ENCODE measurements around the gene CCNB1IP1. TPM values are rescaled to one million over a fixed set of nuclear protein-coding genes. Genes with fewer than 3 reads are reported as not detected.
"Not testable (repeated sequence)": the region's sequence is repeated elsewhere in the genome, so short reads cannot be mapped to it uniquely, and the experiment has no call there.

Gene CCNB1IP1, protein sequence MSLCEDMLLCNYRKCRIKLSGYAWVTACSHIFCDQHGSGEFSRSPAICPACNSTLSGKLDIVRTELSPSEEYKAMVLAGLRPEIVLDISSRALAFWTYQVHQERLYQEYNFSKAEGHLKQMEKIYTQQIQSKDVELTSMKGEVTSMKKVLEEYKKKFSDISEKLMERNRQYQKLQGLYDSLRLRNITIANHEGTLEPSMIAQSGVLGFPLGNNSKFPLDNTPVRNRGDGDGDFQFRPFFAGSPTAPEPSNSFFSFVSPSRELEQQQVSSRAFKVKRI
- total RNA-seq = 27.9 TPM

DNA sequence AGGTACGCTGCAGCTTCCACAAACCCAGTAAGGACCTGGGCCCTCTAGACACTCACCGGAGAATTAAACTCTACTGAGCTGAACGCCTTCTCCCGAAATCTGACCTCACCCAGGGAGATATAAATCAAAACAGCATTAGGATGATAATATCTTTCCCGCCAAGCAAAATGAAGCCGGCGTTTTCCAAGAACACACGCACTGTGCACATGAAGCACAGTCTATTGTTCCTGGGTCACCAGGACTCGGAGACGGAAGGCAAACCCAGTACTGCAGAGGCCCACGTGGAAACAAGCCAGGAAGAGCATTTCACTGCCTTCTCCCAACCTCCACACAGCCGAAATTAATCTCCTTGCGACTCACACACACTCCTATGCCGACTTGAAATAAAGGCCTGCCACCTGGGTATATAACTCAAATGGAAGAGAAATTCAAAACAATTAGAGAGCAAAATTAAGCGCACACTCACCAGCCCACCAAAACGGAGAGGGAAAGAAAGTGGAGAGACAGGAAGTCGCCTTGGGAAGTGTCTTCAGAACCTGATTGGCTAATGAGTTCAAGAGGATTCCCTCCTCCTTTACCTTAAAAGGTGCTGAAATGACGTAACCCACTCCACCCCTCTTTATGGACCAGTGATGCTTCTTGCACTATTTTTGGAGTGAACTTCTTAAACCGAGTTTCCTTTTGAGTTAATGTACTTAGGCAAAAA is at the start of gene CCNB1IP1:
TSS of gene CCNB1IP1 (minus strand) at position 492 of the 706 bp plus-strand sequence. CDS start 16,756 bp downstream, outside the sequence.
- peak; percentile 98 for ATAC-seq

DNA sequence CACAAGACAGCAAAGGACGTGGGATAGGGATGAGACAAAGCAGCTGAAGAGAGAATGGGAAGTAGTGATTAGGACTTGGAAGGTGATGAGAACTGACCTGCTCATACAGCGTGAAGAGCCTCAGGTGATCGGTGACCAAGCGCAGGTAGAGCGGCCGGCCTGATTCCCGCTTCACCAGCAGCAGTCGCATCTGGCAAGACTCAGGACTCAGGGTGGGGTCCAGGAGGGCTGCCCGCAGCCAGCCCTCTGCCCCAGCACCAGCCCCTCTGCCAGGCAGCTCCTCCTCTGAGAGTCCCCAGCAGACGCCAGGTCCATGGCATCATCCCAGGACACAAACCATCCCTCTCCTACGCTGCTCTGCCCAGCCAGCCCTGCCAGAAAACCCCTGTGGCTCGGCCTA is 49.4 kb upstream of the CCNB1IP1 start:
- ATAC-seq = no peak

DNA sequence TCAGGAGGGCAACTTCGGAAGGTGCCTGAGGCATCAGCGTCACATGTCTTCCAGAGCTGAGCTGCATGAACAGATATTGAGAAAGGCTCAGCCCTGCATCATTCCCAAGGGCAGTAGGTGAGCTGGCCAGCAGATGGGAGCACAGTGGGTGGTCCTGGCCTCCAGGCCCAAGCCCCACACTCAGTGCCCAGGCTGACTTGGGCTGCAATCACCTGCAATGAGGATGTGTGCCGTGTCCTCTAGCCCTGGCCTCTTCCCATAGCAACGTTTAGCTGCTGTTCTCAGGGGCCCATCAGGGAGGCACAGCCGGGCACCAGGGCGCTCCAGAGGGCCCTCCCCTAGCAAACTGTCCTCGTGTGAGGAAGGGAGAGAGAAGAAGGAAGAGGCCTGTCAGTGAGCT is 48.3 kb upstream of the CCNB1IP1 start:
- ATAC-seq = no peak

DNA sequence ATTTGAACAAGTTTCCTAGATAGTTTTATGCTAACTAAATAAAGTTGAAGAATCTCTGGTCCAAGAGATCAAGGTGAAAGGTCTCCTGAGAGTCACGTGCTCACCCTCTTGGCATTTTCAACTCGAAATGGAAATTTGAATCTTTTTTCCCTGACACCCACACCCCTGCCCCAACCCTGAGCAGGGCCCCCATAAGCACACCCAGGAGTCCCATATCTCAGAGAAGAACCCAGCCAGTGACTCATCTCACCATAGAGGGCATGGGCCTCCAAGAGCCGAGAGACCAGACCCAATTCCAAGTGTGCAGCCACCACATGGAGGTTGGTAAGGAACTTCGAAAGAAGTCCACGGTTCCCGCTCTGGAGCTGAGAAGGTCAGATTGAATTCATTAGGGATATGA is 47.6 kb upstream of the CCNB1IP1 start:
- ATAC-seq = no peak

DNA sequence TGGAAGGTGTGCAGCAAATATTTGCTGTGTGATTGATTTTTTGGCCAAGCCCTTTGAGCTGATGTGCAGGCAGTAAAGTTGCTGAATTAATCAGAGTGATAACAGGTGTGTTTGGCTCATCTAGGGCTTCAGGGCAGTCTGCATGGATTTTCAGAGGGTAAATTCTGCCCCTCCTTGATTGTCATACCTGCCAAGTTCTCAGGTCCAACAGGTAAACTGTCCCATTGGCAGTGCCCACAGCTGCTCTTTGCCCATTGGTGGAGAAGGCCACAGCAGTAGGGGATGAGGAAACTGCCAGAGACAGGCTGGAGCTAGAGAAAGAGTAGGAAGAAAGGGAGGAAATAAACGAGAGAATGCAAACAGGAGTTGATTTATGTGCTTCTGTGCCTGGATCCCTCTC is 46.7 kb upstream of the CCNB1IP1 start:
- no peak for ATAC-seq

DNA sequence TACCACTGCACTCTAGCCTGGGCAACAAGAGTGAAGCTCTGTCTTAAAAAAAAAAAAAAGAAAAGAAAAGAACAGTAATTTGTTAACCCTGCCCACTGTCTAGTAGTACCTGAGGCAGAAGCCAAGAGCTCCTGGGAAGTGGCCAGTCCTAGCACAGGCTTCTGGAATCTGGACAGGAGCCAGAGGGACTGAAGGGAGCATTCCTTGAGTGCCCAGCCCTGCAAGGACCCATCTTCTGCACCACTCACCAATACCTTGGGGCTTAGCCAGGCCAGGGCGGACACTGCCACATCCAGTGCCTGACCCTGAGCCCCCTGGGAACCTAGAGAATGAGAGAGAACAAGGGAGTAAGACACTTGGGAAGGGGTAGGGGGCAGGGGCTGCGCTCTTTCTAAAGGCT is 44.1 kb upstream of the CCNB1IP1 start:
- no peak for ATAC-seq

DNA sequence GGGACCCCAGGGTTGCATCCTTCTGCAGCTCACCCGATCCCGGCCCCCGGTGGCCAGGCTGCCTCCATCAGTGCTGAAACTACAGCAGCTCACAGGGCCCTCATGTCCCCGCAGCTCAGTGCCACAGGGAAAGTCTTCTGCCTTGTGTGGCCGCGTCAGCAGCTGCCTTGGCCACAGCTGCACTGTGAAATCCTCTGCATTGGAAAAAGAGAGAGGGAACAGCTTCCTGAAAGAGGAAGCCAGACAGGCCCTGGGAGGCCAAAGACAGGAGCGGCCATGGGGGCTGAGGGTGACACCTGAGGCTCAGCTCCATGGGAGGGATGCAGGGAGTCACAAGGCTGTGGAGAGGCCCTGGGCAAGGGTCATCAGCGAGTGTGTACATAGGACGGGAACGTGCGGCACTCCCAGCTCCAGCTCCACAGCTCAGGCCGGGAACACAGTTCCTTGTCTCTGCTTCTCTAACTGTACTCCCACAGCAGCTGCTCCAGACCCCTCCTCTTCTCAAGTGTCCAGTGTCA is 43.1 kb upstream of the CCNB1IP1 start:
- ATAC-seq = no peak

DNA sequence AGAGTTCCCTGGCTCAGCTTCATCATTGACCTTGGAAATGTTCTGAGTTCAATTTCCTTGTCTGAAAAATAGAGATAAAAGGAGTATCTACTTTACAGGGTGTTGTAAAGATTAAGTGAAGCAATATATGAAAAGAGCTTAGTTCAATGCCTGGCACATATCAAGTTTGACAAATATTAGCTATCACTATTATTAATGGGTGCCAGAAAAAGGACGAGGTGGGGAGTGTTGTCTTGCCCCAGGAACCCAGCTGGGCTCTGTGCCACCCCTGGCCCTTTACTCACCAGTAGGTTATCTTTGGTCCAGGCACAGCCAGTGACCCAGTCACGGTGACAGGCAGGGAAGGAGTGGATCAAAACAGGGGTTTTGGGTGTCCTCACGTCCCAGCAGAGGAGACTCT is 42.4 kb upstream of the CCNB1IP1 start:
- no peak for ATAC-seq

DNA sequence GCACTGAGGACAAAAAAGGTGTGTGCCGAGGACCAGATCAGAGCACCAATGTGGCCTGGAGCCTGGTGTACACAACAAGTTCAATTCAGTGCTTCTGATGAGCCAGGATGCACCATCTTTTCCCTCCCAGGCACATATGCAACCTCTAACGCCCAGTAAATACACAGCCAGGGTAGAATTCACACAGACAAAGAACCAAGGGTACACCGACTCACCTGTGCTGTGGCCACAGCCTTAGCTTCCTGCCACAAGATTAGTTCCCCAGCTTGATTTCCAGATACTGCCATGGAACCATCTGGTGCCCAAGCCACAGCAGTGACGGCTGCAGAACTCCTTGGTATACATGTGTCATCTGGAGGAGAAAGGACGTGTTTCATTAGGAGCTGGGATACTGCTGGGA is 39.7 kb upstream of the CCNB1IP1 start:
- ATAC-seq = no peak

DNA sequence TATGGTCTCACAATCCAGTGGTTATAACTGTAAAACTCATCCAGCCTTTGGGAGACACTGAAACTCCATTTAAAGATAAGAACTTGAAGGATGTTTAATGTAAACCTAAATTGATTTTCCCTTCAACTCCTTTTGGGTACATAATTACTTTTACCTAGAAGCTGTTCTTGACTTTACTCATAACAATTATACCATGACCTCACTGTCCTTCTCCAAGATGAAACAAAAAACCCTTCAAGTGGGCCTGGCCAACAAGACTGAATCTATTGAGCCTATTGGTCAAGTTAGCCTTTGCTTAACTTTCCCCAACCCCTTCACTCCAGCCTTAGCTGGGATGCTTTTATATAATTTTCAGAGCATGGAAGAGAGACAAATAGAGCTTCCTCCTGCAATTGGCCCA is 32.8 kb upstream of the CCNB1IP1 start:
- ATAC-seq = no peak

DNA sequence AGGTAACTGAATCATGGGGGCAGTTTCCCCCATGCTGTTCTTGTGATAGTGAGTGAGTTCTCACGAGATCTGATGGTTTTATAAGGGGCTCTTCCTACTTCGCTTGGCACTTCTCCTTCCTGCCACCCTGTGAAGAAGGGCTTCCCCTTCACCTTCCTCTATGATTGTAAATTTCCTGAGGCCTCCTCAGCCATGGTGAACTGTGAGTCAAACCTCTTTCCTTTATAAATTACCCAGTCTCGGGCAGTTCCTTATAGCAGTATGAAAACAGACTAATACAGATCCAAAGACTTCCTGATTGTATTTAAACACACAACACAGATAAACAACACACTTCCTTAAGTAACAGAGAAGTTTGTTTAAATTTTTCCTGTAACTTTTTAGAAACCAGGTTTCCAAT is 25.4 kb upstream of the CCNB1IP1 start:
- not testable (repeated sequence) for ATAC-seq

DNA sequence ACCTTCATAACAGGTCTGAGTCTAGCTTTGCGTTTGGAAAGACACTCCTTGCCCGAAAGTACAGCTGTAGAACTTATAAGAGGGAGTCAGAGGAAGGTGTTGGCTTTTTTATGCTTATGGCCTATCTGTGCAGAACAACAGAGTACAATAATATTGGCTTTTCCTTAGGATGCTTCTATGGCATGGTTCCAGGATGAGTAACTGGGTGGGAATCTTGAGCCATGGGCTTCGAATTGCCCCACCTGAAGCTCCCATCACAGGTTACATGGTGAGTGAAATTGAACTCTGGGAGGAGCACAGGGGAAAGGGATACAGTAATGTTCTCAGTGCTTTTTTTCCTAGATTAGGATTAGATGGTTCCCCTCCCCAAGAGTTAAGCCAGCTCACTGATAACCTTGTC is 23.3 kb upstream of the CCNB1IP1 start:
- no peak for ATAC-seq

DNA sequence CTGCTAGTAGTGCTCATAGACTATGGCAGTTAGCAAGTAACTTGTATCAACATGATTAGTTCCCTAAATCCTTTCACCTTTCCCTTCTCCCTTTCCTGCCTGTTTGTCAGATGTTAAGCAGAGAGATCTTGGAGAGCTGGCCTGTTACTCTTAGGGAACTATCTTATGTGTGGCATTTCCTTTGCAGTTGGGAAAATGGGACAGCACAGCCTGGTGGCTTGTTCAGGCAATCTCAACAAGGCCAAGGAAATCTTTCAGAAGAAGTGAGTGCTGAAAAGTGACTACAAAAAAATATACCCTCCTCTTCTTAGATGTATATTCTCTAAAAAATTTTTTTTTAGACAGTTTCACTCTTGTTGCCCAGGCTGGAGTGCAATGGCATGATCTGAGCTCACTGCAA is 17.8 kb upstream of the CCNB1IP1 start:
- ATAC-seq = no peak

DNA sequence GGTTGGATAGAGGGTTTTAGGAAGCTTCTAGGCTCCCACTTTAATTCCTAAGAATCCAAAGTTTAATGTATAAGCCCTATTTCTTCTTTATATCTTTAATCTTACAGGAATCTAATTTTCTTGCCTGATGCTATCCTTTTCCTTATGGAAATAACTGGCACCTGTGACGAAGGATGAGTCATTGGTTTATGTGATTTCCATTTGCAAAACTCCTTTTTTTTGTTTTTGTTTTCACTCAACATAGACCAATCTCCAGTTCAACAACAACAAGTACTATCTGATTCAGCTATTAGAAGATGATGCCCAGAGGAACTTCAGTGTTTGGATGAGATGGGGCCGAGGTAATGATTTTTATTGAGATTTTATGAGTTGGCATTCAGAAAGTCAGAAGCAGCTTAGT is 17.2 kb upstream of the CCNB1IP1 start:
- no peak for ATAC-seq

DNA sequence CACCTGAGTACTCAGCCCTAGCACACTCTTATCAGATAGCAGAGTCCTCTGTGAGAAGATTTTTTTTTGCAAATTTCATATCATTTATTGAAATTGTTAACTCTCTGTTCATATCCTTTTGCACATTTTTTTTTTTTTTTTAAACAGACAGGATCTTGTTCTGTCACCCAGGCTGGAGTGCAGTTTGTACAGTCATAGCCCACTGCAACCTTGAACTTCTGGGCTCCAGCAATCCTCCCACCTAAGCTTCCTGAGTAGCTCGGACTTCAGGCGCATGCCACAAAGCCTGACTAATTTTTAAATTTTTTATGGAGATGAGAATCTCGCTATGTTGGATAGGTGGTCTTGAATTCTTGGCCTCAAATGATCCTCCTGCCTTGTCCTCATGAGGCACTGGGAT is 14.7 kb upstream of the CCNB1IP1 start:
- ATAC-seq = no peak

DNA sequence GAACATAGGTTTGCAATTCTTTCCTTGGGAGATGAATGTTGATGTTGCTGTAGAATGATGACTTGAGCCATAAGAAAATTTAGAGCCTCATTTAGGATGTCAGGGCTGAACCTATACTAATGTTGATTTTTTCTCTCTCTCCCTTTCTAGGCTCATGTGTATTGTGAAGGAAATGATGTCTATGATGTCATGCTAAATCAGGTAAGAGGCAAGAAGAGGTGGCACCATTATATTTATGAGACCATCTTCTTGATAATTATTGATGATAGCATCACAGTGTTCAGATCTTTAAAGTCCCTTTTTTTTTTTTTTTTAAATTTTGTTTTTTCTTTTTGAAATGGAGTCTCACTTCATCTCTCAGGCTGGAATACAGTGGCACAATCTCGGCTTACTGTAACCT is 13.6 kb upstream of the CCNB1IP1 start:
- no peak for ATAC-seq

DNA sequence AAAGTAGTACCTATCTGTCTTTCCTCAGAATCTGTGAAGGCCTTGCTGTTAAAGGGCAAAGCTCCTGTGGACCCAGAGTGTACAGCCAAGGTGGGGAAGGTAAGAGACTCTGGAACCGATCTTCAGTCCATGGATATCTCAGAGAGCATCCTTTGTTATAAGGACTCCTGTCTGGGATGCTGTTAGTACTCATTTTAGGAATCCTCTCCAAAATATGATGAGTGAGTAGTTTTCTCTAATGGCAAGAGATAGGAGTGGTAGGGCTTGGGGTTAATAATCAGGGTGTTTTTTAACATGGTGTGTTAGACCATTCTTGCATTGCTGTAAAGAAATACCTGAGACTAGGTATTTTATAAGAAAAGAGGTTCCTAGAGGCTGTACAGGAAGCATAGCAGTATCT is 12.3 kb upstream of the CCNB1IP1 start:
- ATAC-seq = no peak

DNA sequence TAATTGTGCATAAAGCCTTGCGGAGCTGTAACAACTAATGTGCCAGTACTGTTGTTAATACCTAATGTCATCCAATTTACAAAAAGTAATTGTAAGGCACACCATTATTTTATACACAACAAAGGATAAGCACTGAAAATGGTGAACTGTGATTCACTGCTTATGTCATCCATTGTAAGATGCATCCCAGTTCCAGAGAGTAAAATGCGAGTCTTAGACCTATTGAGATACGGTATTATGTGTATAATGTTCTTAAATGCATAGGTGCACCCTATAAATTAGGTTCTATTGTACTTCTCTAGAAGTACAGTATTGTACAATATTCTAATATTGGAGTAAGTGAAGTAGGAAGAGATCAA is 10.8 kb upstream of the CCNB1IP1 start:
- peak; percentile 5 for ATAC-seq

DNA sequence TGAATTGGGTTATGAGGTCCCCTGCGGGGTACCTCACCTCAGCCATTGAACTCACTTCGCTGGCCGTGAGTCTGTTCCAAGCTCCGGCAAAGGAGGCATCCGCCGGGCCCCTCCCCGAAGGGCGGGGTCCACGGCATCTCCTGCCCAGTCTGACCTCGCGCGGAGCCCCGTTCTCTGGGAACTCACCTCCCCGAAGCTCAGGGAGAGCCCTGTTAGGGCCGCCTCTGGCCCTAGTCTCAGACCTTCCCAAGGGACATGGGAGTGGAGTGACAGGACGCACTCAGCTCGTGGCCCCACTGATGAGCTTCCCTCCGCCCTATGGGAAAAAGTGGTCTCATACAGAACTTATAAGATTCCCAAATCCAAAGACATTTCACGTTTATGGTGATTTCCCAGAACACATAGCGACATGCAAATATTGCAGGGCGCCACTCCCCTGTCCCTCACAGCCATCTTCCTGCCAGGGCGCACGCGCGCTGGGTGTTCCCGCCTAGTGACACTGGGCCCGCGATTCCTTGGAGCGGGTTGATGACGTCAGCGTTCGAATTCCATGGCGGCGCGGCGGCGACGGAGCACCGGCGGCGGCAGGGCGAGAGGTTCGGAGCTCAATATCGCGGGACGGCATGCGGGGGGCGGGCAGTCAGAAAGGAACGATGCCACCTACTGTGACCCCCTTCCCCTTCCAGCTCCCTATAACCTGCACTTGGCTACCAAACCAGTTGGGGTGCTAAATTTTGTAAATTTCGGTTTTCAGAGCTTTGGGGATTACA is 10.2 kb upstream of the CCNB1IP1 start, which contains the start of gene PARP2:
TSS of gene PARP2 (plus strand) at position 544 of the 770 bp plus-strand sequence. CDS start at position 551, 7 bp downstream.
- peak; percentile 98 for ATAC-seq

DNA sequence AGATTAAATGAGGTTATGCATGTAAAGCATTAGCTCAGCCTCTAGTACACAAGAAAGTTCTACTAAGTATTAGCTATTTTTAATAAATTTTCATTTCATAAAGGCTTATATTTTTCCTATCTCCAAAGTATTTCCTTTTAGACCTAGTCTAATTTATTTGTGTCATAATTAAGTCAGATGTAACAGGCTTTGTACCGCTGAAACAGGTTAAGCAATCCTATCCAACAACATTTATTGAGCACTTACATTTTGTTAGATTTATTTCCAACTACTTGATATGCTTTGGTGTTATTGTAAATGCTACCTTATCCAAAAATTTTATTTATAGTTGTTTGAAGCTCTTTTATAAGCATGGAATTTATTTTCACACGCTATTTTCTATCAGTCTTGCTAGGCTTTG is 8.6 kb upstream of the CCNB1IP1 start:
- ATAC-seq = no peak

DNA sequence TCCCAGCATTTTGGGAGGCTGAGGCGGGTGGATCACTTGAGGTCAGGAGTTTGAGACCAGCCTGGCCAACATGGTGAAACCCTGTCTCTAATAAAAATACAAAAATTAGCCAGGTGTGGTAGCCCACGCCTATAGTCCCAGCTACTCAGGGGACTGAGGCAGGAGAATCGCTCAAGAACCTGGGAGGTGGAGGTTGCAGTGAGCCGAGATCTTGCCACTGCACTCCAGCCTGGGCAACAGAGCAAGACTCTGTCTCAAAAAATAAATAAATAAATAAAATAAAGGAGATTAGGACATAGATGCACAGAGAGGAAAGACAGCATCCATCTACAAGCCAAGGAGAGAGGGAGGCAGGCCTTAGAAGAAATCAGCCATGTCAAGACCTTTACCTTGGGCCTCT is 8.0 kb upstream of the CCNB1IP1 start:
- not testable (repeated sequence) for ATAC-seq

DNA sequence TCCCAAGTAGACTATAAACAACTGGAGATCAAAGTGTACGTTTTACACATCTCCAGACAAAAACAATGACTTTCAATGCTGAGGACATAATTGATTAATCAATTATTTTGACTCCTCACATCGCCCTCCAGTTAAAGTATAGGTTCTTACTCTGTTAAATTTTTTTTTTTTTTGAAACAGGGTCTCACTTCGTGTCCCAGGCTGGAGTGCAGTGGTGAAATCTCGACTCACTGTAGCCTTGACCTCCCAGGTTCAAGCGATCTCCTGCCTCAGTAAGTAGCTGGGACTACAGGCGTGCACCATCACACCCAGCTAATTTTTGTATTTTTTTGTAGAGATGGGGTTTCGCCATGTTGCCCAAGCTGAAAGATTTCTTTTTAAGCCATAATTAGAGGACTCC is 938 bp upstream of the CCNB1IP1 start:
- no peak for ATAC-seq

DNA sequence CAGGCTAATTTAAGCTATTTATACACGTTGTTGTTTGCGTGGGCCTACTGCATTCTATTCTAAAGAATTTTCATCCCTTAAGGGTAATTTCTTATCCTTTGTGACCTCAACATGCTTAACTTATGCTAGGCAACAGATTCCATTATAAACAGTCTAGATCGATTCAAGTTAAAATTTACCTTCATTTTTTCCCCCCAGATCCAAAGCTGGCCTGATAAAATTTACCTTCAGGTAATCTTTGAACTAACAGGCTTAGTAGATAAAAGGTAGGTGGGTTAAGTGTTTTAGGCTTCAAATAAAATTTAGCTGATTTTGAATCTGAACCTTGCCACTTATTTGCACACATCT is 389 bp upstream of the CCNB1IP1 start:
- no peak for ATAC-seq

DNA sequence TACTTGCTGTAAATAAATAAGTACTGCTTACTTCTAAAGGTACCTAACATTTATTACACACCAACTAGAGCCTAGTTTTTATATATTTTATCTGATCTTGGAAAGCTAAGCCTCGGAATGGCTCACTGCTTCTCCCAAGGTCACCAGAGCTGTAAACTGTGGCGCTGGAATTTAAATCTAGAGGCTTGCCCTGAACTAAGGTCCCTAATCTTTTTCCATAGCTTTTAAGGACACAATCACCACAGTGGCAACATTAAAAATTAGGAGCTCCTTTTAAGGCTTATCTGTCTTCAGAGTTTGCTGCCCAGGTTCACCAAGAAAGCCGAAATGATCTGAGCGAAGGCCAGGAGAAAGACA is 670 bp downstream of the CCNB1IP1 start:
- ATAC-seq = no peak

Data from esophagus mucosa (tissue), 1 donor.